NOMO-1 treated with DMSO at 0.1 percent for 48 hours (cell line): ENCODE results near the gene GRPR.
"Not testable (repeated sequence)": the region's sequence is repeated elsewhere in the genome, so short reads cannot be mapped to it uniquely, and the experiment has no call there.

Experiments
- DNase-seq: peaks from one replicate; lab custom pipeline; 2025; ENCODE audit not compliant: unreplicated experiment; lab: John Stamatoyannopoulos, UW

GRPR gene

GRCh38 chrX:16175329-16176061 is 52.1 kb downstream of the GRPR start:
- DNase-seq, result no peak

DNA sequence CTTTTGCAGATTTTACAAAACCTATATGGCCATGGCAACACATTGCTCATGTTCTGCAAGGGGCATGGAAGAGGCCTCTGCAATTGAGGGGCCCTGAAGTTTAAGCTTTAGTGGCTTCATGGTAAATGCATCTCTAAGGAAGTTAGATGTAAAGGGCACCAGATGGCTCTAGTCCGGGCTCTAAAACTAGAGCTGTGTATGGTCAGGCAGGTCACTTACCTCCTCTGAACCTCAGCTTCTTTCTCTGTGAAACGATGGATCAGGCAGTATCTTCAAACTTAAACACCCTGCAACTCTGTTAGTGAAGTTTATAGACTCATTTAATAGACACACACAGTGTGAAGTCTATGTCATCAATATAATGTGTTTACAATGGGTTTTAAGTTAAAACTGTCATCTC is 53.9 kb downstream of the GRPR start:
- DNase-seq, result peak; percentile 21

DNA sequence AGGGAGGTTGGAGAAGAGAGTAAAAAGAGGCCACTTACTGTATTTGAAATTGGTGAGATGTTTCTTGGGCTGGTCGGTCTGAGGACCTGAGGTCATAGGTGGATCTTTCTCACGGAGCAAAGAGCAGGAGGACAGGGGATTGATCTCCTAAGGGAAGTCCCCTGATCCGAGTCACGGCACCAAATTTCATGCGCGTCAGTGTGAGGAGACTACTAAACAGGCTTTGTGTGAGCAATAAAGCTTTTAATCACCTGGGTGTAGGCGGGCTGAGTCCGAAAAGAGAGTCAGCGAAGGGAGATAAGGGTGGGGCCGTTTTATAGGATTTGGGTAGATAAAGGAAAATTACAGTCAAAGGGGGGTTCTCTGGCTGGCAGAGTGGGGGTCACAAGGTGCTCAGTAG is 60.5 kb downstream of the GRPR start:
- not testable (repeated sequence) for DNase-seq

DNA sequence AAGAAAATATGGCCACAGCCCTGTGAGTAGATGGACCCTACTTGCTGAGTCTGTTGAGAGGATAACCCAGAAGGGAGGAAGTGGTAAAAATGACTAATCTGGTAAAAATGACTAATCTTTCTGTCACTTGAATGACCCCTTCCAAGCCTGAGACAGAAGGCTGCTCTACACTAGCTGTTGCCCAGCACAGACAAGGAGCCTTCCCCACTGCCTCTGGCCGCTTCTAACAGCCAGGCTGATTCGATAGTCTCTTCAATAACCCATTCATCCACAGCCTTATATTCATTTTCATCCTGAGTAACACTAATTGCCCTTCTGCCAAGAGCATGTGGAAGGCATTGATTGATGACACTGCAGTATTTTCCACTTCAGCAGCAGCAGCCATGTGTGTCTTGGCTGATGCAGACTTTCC is 62.4 kb downstream of the GRPR start:
- DNase-seq, result peak; percentile 94

GRCh38 chrX:16186380-16187007 is 63.1 kb downstream of the GRPR start:
- DNase-seq, result no peak

GRCh38 chrX:16187024-16187760 is 63.8 kb downstream of the GRPR start:
- DNase-seq, result no peak

GRCh38 chrX:16188687-16189086 is 65.3 kb downstream of the GRPR start:
- DNase-seq, result no peak

DNA sequence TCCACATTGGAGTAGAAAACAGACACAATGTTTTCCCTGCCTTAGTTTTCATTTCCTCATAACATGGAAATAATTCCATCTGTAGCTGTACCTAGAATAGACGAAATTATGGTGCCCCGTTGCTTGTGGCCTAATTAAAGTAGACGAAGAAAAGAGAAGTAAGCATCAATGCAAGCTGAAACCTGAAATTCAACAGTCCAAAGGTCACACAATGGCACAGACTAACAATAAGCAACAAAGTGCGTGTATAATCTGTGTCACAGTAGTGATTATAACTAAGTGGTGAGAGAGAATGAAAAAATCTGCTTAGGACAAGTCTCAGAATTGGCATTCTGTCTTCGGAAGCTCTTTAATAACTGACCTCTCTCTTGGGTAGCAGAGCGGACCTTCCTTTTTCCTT is 68.2 kb downstream of the GRPR start:
- DNase-seq, result peak; percentile 89

DNA sequence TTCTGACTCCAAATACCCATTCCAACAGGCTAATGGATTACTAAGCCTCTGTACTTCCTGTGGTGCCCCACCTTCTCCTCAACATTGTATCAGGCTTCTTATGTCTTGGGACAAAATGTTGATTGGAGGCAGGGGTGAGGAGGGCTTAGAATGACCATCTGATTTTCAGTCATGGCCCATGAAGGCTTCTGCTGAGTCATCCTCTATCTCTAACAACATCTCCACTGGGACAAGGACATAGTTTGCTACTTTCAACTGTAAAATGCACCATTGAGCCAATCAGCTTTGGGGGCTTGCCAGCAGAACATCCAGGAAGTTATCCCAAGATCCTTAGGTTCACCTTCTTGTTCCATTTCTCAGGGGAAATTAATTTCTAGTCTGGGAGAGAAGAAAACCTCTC is 73.5 kb downstream of the GRPR start:
- no peak for DNase-seq

GRCh38 chrX:16199343-16199742 is 76.0 kb downstream of the GRPR start:
- DNase-seq, result no peak

DNA sequence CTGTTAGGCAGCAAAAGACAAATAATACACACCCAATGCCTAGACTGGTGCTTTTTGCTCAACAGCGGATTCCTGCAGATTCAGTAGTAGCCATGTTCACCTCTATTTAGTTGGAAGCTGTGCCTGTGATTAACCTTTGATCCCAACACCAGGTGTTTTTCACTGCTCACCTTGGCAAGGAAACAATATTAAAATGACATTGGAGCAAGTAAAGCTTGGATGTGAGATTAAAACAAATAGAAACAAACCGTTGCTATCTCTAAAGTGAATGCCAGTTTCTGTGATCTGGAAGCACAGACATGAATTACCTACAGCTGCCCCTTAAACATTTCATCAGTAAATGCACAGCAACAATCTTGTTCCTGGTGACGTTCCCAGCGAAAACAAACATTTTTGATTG is 79.6 kb downstream of the GRPR start:
- DNase-seq, result no peak
